ENCODE measurements around the gene NFAM1. TPM values are rescaled to one million over a fixed set of nuclear protein-coding genes. Genes with fewer than 3 reads are reported as not detected.

Gene NFAM1
- total and polyA plus RNA-seq, 2 experiments from 2014 or later = 0.11 to 0.49 TPM

DNA sequence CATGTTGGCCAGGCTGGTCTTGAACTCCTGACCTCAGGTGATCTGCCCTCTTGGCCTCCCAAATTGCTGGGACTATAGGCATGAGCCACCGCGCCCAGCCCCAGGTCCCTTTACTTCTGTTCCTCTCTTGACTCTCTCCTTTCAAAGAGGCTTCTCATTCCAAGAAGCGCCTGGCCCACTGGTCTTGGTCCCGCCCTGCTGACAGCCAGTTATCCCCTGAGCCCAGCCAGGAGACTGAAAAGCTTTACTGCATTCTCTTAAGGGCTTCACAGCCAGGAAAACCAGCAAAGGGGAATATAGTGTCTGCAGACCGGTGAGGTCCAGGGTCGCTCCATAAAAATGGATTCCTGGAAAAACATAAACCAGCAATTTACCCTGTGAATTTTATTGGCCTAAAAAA lies 68.3 kb downstream of the NFAM1 start (continued):
- TF ChIP-seq, protein P1, sequence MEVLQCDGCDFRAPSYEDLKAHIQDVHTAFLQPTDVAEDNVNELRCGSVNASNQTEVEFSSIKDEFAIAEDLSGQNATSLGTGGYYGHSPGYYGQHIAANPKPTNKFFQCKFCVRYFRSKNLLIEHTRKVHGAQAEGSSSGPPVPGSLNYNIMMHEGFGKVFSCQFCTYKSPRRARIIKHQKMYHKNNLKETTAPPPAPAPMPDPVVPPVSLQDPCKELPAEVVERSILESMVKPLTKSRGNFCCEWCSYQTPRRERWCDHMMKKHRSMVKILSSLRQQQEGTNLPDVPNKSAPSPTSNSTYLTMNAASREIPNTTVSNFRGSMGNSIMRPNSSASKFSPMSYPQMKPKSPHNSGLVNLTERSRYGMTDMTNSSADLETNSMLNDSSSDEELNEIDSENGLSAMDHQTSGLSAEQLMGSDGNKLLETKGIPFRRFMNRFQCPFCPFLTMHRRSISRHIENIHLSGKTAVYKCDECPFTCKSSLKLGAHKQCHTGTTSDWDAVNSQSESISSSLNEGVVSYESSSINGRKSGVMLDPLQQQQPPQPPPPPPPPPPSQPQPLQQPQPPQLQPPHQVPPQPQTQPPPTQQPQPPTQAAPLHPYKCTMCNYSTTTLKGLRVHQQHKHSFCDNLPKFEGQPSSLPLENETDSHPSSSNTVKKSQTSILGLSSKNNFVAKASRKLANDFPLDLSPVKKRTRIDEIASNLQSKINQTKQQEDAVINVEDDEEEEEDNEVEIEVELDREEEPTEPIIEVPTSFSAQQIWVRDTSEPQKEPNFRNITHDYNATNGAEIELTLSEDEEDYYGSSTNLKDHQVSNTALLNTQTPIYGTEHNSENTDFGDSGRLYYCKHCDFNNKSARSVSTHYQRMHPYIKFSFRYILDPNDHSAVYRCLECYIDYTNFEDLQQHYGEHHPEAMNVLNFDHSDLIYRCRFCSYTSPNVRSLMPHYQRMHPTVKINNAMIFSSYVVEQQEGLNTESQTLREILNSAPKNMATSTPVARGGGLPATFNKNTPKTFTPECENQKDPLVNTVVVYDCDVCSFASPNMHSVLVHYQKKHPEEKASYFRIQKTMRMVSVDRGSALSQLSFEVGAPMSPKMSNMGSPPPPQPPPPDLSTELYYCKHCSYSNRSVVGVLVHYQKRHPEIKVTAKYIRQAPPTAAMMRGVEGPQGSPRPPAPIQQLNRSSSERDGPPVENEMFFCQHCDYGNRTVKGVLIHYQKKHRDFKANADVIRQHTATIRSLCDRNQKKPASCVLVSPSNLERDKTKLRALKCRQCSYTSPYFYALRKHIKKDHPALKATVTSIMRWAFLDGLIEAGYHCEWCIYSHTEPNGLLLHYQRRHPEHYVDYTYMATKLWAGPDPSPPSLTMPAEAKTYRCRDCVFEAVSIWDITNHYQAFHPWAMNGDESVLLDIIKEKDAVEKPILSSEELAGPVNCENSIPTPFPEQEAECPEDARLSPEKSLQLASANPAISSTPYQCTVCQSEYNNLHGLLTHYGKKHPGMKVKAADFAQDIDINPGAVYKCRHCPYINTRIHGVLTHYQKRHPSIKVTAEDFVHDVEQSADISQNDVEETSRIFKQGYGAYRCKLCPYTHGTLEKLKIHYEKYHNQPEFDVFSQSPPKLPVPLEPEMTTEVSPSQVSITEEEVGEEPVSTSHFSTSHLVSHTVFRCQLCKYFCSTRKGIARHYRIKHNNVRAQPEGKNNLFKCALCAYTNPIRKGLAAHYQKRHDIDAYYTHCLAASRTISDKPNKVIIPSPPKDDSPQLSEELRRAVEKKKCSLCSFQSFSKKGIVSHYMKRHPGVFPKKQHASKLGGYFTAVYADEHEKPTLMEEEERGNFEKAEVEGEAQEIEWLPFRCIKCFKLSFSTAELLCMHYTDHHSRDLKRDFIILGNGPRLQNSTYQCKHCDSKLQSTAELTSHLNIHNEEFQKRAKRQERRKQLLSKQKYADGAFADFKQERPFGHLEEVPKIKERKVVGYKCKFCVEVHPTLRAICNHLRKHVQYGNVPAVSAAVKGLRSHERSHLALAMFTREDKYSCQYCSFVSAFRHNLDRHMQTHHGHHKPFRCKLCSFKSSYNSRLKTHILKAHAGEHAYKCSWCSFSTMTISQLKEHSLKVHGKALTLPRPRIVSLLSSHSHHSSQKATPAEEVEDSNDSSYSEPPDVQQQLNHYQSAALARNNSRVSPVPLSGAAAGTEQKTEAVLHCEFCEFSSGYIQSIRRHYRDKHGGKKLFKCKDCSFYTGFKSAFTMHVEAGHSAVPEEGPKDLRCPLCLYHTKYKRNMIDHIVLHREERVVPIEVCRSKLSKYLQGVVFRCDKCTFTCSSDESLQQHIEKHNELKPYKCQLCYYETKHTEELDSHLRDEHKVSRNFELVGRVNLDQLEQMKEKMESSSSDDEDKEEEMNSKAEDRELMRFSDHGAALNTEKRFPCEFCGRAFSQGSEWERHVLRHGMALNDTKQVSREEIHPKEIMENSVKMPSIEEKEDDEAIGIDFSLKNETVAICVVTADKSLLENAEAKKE (CRISPR knock-in tag; IDR thresholded peaks at IDR 0.05) = no peak
- TF ChIP-seq, protein P2, sequence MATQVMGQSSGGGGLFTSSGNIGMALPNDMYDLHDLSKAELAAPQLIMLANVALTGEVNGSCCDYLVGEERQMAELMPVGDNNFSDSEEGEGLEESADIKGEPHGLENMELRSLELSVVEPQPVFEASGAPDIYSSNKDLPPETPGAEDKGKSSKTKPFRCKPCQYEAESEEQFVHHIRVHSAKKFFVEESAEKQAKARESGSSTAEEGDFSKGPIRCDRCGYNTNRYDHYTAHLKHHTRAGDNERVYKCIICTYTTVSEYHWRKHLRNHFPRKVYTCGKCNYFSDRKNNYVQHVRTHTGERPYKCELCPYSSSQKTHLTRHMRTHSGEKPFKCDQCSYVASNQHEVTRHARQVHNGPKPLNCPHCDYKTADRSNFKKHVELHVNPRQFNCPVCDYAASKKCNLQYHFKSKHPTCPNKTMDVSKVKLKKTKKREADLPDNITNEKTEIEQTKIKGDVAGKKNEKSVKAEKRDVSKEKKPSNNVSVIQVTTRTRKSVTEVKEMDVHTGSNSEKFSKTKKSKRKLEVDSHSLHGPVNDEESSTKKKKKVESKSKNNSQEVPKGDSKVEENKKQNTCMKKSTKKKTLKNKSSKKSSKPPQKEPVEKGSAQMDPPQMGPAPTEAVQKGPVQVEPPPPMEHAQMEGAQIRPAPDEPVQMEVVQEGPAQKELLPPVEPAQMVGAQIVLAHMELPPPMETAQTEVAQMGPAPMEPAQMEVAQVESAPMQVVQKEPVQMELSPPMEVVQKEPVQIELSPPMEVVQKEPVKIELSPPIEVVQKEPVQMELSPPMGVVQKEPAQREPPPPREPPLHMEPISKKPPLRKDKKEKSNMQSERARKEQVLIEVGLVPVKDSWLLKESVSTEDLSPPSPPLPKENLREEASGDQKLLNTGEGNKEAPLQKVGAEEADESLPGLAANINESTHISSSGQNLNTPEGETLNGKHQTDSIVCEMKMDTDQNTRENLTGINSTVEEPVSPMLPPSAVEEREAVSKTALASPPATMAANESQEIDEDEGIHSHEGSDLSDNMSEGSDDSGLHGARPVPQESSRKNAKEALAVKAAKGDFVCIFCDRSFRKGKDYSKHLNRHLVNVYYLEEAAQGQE (IDR thresholded peaks at IDR 0.05; ENCODE audit: unreplicated experiment) = no peak

DNA sequence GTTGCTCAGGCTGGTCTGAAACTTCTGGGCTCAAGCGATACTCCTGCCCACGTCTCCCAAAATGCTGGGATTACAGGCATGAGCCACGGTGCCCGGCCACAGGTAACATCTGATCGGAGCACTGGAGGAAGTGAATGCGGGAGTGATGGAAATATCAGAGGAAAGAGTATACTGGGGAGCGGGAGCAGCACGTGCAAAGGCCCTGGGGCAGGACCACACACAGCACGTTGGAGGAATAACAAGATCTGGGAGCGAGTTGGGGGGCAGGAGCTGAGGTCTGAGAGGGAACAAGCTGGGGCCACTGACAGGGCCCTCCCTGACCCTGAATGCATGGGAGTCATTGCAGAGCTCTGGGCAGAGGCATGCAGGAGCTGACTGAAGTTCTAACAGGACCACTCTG lies 70.7 kb downstream of the NFAM1 start:
- Histone ChIP-seq H3K27ac (ENCODE audit: low read depth) (no peak overlapping the region), H3K79me2 (replicated peaks; ENCODE audit: insufficient read depth) (peaks cover 27% of the 10 kb centered on the region), H3K9me2 (ENCODE audit: insufficient read depth) (no peaks in the 10 kb centered on the region), H3K4me2 (no peak overlapping the region), H3K27me3 (ENCODE audit: insufficient read depth) (no peaks in the 10 kb centered on the region), H3K4me1 (ENCODE audit: insufficient read depth) (peaks cover 28% of the 10 kb centered on the region), H3F3A (replicated peaks; ENCODE audit: low read depth) (peaks cover 11% of the 10 kb centered on the region), H2AFZ (no peak overlapping the region), H3K4me3 (no peak overlapping the region), H4K20me1 (replicated peaks; ENCODE audit: insufficient read depth) (no peaks in the 10 kb centered on the region; the same call in 1 of the 2 replicates), H3K36me3 (ENCODE audit: insufficient read depth) (no peaks in the 10 kb centered on the region; the same call in 1 of the 2 replicates)
- DNase-seq (ENCODE audit: low spot score) (no peak), ATAC-seq (no peak)
- peaks cover 15% of the 10 kb centered on the region for H3K27me3 Mint-ChIP-seq (ENCODE audit: insufficient read depth, low read depth, poor library complexity)
- peaks cover 40% of the 10 kb centered on the region for H3K4me1 Mint-ChIP-seq
- H3K4me3 Mint-ChIP-seq = no peak overlapping the region
- H3K9me3 Mint-ChIP-seq = no peaks in the 10 kb centered on the region
- no peak overlapping the region for H3K27ac Mint-ChIP-seq
- peaks cover 7% of the 10 kb centered on the region; the same call in 1 of the 3 replicates for H3K36me3 Mint-ChIP-seq (ENCODE audit: low read depth)
- TF ChIP-seq STAT1 (IDR thresholded peaks at IDR 0.05; ENCODE audit: unreplicated experiment) (no peak), EZH2 (IDR thresholded peaks at IDR 0.05; ENCODE audit: low read depth, unreplicated experiment) (no peak), ZNF114 (CRISPR knock-in tag; IDR thresholded peaks at IDR 0.05) (no peak), POLR2AphosphoS5 (IDR thresholded peaks at IDR 0.05; ENCODE audit: low read depth) (no peak), ZNF331 (CRISPR knock-in tag; IDR thresholded peaks at IDR 0.05; ENCODE audit: low read depth) (no peak), NANOG (IDR thresholded peaks at IDR 0.05; ENCODE audit: borderline replicate concordance) (no peak)
- TF ChIP-seq, protein P3, sequence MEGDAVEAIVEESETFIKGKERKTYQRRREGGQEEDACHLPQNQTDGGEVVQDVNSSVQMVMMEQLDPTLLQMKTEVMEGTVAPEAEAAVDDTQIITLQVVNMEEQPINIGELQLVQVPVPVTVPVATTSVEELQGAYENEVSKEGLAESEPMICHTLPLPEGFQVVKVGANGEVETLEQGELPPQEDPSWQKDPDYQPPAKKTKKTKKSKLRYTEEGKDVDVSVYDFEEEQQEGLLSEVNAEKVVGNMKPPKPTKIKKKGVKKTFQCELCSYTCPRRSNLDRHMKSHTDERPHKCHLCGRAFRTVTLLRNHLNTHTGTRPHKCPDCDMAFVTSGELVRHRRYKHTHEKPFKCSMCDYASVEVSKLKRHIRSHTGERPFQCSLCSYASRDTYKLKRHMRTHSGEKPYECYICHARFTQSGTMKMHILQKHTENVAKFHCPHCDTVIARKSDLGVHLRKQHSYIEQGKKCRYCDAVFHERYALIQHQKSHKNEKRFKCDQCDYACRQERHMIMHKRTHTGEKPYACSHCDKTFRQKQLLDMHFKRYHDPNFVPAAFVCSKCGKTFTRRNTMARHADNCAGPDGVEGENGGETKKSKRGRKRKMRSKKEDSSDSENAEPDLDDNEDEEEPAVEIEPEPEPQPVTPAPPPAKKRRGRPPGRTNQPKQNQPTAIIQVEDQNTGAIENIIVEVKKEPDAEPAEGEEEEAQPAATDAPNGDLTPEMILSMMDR (conservative IDR thresholded peaks at IDR 0.05; ENCODE audit: low read depth in 2 of 2) = no peak

Data from GM23338 (cell line).